ENCODE measurements around the gene CXCR1. TPM values are rescaled to one million over a fixed set of nuclear protein-coding genes. Genes with fewer than 3 reads are reported as not detected.
"Not testable (repeated sequence)": the region's sequence is repeated elsewhere in the genome, so short reads cannot be mapped to it uniquely, and the experiment has no call there.

CXCR1 gene
- total and polyA plus RNA-seq, 4 experiments from 2014 or later: not detected

- H3K4me3 ChIP-seq (ENCODE audit: low read length in 2 of 2); H3K4me3 Mint-ChIP-seq; H3K4me1 Mint-ChIP-seq; intact Hi-C loops (cut with micrococcal nuclease); CTCF ChIA-PET (ENCODE audit: partially characterized antibody); H3K27ac ChIP-seq (ENCODE audit: low read depth, low read length); H3K36me3 ChIP-seq (ENCODE audit: insufficient read depth, low read length); H3K4me1 ChIP-seq (ENCODE audit: insufficient read depth, low read length); DNase-seq; H3K9me3 ChIP-seq (ENCODE audit: control insufficient read depth in 1 of 2, low read length in 2 of 2); H3K27me3 ChIP-seq (ENCODE audit: insufficient read depth, low read length): not testable (repeated sequence)
- POLR2A ChIA-PET (ENCODE audit: partially characterized antibody): interaction anchor here (0.6 kb wide), 1 partner anchor 1691 kb away, joined by 3 read pairs; no protein-coding TSS in a partner anchor
- Mint-ChIP-seq H3K27ac (peak overlapping the region in 1 of 7 donors; percentile 24), H3K27me3 (peaks cover 14% of the 10 kb centered on the region in 2 donors), H3K9me3 (peaks cover 2 to 52% (median 34%) of the 10 kb centered on the region in 8 donors), H3K36me3 (peaks cover 0 to 12% of the 10 kb centered on the region in 2 donors)
Observed at GRCh38 chr2:218121789-218122188, 45.0 kb downstream of the CXCR1 start.

Other genes starting within 250 kb of the CXCR1 start
- gene TNS1, start 164.0 kb downstream of the CXCR1 start, total RNA-seq: 1 to 10 TPM in 1 of 2 experiments, under 1 TPM in 1; 0.78 to 1.2 TPM
- gene TNS1, start 164.0 kb downstream of the CXCR1 start, polyA plus RNA-seq: not detected
- gene RUFY4, start 97.7 kb downstream of the CXCR1 start, total RNA-seq: under 1 TPM; 0.30 to 0.81 TPM
- under 1 TPM in 1 of 2 donors, not detected in 1; 0.16 TPM for gene RUFY4, start 97.7 kb downstream of the CXCR1 start, polyA plus RNA-seq
- gene CXCR2, start 40.9 kb downstream of the CXCR1 start, total RNA-seq: not detected
- not detected for gene CXCR2, start 40.9 kb downstream of the CXCR1 start, polyA plus RNA-seq
- gene ARPC2, start 50.2 kb upstream of the CXCR1 start, total RNA-seq: 100 to 1,000 TPM; 412 to 414 TPM
- gene ARPC2, start 50.2 kb upstream of the CXCR1 start, polyA plus RNA-seq: 1,000 to 10,000 TPM in 1 of 2 donors, 100 to 1,000 TPM in 1; 843 to 1,042 TPM
- gene GPBAR1, start 94.1 kb upstream of the CXCR1 start, total RNA-seq: 1 to 10 TPM; 1.0 to 1.2 TPM
- under 1 TPM; 0.17 to 0.32 TPM for gene GPBAR1, start 94.1 kb upstream of the CXCR1 start, polyA plus RNA-seq
- gene AAMP, start 103.2 kb upstream of the CXCR1 start, total RNA-seq: 10 to 100 TPM; 66.2 to 66.3 TPM
- 100 to 1,000 TPM in 1 of 2 donors, 10 to 100 TPM in 1; 78.9 to 101 TPM for gene AAMP, start 103.2 kb upstream of the CXCR1 start, polyA plus RNA-seq
- 10 to 100 TPM; 31.1 to 33.6 TPM for gene PNKD, start 103.6 kb upstream of the CXCR1 start, total RNA-seq
- 100 to 1,000 TPM in 1 of 2 donors, 10 to 100 TPM in 1; 84.3 to 101 TPM for gene PNKD, start 103.6 kb upstream of the CXCR1 start, polyA plus RNA-seq
- 100 to 1,000 TPM; 140 to 144 TPM for gene TMBIM1, start 125.5 kb upstream of the CXCR1 start, total RNA-seq
- gene TMBIM1, start 125.5 kb upstream of the CXCR1 start, polyA plus RNA-seq: 100 to 1,000 TPM; 176 to 220 TPM
- not detected for gene CATIP, start 189.9 kb upstream of the CXCR1 start, total RNA-seq
- gene CATIP, start 189.9 kb upstream of the CXCR1 start, polyA plus RNA-seq: not detected
- gene SLC11A1, start 215.3 kb upstream of the CXCR1 start, total RNA-seq: 1 to 10 TPM; 1.3 to 1.9 TPM
- under 1 TPM; 0.37 to 0.92 TPM for gene SLC11A1, start 215.3 kb upstream of the CXCR1 start, polyA plus RNA-seq
- 100 to 1,000 TPM; 182 to 183 TPM for gene CTDSP1, start 232.9 kb upstream of the CXCR1 start, total RNA-seq
- gene CTDSP1, start 232.9 kb upstream of the CXCR1 start, polyA plus RNA-seq: 10 to 100 TPM; 26.4 to 37.7 TPM